ENCODE measurements around the gene MRFAP1L1. TPM values are rescaled to one million over a fixed set of nuclear protein-coding genes. Genes with fewer than 3 reads are reported as not detected.

The MRFAP1L1 gene
- total and polyA plus RNA-seq, 2 experiments from 2014 or later, result 61.6 to 73.8 TPM

DNA sequence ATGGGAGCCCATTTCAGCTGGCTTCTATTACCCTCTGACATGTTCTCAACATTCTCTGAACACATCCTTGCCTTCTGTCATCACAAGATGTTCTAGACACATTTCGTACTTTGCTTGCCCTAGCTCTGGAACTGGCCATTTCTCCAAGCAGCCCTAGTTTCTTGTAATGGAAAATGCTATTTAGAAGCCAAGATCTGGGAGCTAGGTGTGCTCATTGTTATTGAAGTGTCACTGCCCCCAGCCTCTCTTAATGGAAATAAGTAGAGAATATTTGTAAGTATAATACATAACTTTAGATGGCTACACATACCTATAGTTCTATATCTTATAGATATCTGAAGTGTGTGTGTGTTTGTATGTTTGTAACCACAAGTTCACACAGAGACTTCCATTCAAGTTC is 6.9 kb downstream of the MRFAP1L1 start:
- Mint-ChIP-seq H3K36me3 (ENCODE audit: low read depth) (peaks cover 63% of the 10 kb centered on the region), H3K4me3 (no peak overlapping the region), H3K27ac (no peak overlapping the region), H3K4me1 (peaks cover 6% of the 10 kb centered on the region), H3K27me3 (ENCODE audit: insufficient read depth, low read depth, poor library complexity) (peaks cover 6% of the 10 kb centered on the region), H3K9me3 (peaks cover 14% of the 10 kb centered on the region)
- TF ChIP-seq ZNF462 (CRISPR knock-in tag; IDR thresholded peaks at IDR 0.05) (no peak), JUNB (IDR thresholded peaks at IDR 0.05; ENCODE audit: unreplicated experiment) (no peak), CREB1 (CRISPR knock-in tag; IDR thresholded peaks at IDR 0.05; ENCODE audit: low read depth) (no peak)
- TF ChIP-seq, protein P1, sequence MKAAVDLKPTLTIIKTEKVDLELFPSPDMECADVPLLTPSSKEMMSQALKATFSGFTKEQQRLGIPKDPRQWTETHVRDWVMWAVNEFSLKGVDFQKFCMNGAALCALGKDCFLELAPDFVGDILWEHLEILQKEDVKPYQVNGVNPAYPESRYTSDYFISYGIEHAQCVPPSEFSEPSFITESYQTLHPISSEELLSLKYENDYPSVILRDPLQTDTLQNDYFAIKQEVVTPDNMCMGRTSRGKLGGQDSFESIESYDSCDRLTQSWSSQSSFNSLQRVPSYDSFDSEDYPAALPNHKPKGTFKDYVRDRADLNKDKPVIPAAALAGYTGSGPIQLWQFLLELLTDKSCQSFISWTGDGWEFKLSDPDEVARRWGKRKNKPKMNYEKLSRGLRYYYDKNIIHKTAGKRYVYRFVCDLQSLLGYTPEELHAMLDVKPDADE (IDR thresholded peaks at IDR 0.05), result no peak
- TF ChIP-seq, protein P2, sequence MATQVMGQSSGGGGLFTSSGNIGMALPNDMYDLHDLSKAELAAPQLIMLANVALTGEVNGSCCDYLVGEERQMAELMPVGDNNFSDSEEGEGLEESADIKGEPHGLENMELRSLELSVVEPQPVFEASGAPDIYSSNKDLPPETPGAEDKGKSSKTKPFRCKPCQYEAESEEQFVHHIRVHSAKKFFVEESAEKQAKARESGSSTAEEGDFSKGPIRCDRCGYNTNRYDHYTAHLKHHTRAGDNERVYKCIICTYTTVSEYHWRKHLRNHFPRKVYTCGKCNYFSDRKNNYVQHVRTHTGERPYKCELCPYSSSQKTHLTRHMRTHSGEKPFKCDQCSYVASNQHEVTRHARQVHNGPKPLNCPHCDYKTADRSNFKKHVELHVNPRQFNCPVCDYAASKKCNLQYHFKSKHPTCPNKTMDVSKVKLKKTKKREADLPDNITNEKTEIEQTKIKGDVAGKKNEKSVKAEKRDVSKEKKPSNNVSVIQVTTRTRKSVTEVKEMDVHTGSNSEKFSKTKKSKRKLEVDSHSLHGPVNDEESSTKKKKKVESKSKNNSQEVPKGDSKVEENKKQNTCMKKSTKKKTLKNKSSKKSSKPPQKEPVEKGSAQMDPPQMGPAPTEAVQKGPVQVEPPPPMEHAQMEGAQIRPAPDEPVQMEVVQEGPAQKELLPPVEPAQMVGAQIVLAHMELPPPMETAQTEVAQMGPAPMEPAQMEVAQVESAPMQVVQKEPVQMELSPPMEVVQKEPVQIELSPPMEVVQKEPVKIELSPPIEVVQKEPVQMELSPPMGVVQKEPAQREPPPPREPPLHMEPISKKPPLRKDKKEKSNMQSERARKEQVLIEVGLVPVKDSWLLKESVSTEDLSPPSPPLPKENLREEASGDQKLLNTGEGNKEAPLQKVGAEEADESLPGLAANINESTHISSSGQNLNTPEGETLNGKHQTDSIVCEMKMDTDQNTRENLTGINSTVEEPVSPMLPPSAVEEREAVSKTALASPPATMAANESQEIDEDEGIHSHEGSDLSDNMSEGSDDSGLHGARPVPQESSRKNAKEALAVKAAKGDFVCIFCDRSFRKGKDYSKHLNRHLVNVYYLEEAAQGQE (IDR thresholded peaks at IDR 0.05; ENCODE audit: unreplicated experiment), result no peak
- Histone ChIP-seq H2AFZ (no peak overlapping the region), H3K36me3 (ENCODE audit: insufficient read depth) (peaks cover 14% of the 10 kb centered on the region), H3K27ac (ENCODE audit: low read depth) (no peak overlapping the region), H4K20me1 (replicated peaks; ENCODE audit: insufficient read depth) (peaks cover 22% of the 10 kb centered on the region; the same call in 1 of the 2 replicates), H3K27me3 (ENCODE audit: insufficient read depth) (no peaks in the 10 kb centered on the region), H3K4me1 (ENCODE audit: insufficient read depth) (peaks cover 4% of the 10 kb centered on the region), H3K4me2 (no peak overlapping the region), H3F3A (replicated peaks; ENCODE audit: low read depth) (no peaks in the 10 kb centered on the region), H3K4me3 (no peak overlapping the region), H3K9me2 (ENCODE audit: insufficient read depth) (no peaks in the 10 kb centered on the region), H3K79me2 (replicated peaks; ENCODE audit: insufficient read depth) (peaks cover 52% of the 10 kb centered on the region)
- DNase-seq (ENCODE audit: low spot score) (no peak), ATAC-seq (no peak)
